DND-41 (cell line): ENCODE data around the gene SENP3.

Experiments used
- ATAC-seq: fragments of 200-7000 bp; cut with Tn5 transposase; 3 replicates; pipeline ENCODE4 v1.9.1; 2021; ENCODE audit warnings: low read depth; ENCODE audit not compliant: insufficient read depth
- DNase-seq: peaks from one replicate; pipeline ENCODE4 v3.0.0-alpha.2; 2020
- H2AFZ ChIP-seq: 2 replicates; pipeline ENCODE4 v1.6.0; 2012; ENCODE audit warnings: low read depth, low read length
- H3K27ac ChIP-seq: 2 replicates; pipeline ENCODE4 v1.5.1; 2012; ENCODE audit warnings: low read length, inconsistent platforms
- H3K27me3 ChIP-seq: fragments of 200-600 bp; sonication (generic); 2 replicates; pipeline ENCODE4 v1.6.0; 2012; ENCODE audit warnings: low read length, mild to moderate bottlenecking, inconsistent platforms; ENCODE audit not compliant: insufficient read depth, poor library complexity
- H3K36me3 ChIP-seq: 2 replicates; pipeline ENCODE4 v1.5.1; 2012; ENCODE audit warnings: low read length, inconsistent platforms; ENCODE audit not compliant: insufficient read depth
- H3K4me1 ChIP-seq: 2 replicates; pipeline ENCODE4 v1.5.1; 2012; ENCODE audit warnings: mild to moderate bottlenecking, low read length; ENCODE audit not compliant: insufficient read depth
- H3K4me2 ChIP-seq: 2 replicates; pipeline ENCODE4 v1.6.0; 2012; ENCODE audit warnings: mild to moderate bottlenecking, moderate library complexity, low read length, inconsistent platforms; ENCODE audit not compliant: insufficient read depth
- H3K4me3 ChIP-seq, 2 experiments: fragments of 200-600 bp in 1 of 2; shearing (Covaris generic) in 1 of 2; 2 replicates each; pipeline ENCODE4 v1.5.1; 2012 to 2016; ENCODE audit warnings: inconsistent platforms in 2 of 2, low read length in 2 of 2, mild to moderate bottlenecking in 2 of 2, low read depth in 1 of 2, moderate library complexity in 1 of 2
- H3K79me2 ChIP-seq: 2 replicates; pipeline ENCODE4 v1.6.0; 2012; ENCODE audit warnings: low read length, inconsistent platforms; ENCODE audit not compliant: insufficient read depth
- H3K9ac ChIP-seq: 2 replicates; pipeline ENCODE4 v1.6.0; 2012; ENCODE audit warnings: low read depth, mild to moderate bottlenecking, inconsistent platforms, low read length, moderate library complexity
- H3K9me3 ChIP-seq: 2 replicates; pipeline ENCODE4 v1.5.1; 2012; ENCODE audit warnings: low read length, moderate library complexity, mild to moderate bottlenecking, inconsistent platforms; ENCODE audit not compliant: insufficient read depth, severe bottlenecking
- H4K20me1 ChIP-seq: 2 replicates; pipeline ENCODE4 v1.6.0; 2012; ENCODE audit warnings: low read length; ENCODE audit not compliant: insufficient read depth
- EZH2 ChIP-seq: IDR thresholded peaks from 3 replicates; pipeline ENCODE4 v1.6.1; 2012; ENCODE audit warnings: borderline replicate concordance, low read depth, mild to moderate bottlenecking, moderate library complexity, low read length, inconsistent platforms; ENCODE audit not compliant: severe bottlenecking
- TF ChIP-seq, protein P1 (sequence below): IDR thresholded peaks from 2 replicates; pipeline ENCODE4 v1.5.1; 2012; ENCODE audit warnings: borderline replicate concordance, low read length, moderate library complexity, mild to moderate bottlenecking; ENCODE audit not compliant: poor library complexity, severe bottlenecking; ENCODE audit errors: extremely low read depth

Gene SENP3

GRCh38 chr17:7577327-7578199 is 15.8 kb downstream of the SENP3 start:
- H3K27me3 ChIP-seq = no peaks in the 10 kb centered on the region
- H3K79me2 ChIP-seq = peaks cover 72% of the 10 kb centered on the region
- no peak overlapping the region for H3K4me3 ChIP-seq
- DNase-seq (no peak), ATAC-seq (no peak)
- H3K36me3 ChIP-seq = peaks cover 84% of the 10 kb centered on the region
- H3K4me2 ChIP-seq = peak overlapping the region; percentile 7; the same call in 1 of the 2 replicates
- H3K9ac ChIP-seq = no peak overlapping the region
- peaks cover 61% of the 10 kb centered on the region for H3K4me1 ChIP-seq
- TF ChIP-seq, protein P1, sequence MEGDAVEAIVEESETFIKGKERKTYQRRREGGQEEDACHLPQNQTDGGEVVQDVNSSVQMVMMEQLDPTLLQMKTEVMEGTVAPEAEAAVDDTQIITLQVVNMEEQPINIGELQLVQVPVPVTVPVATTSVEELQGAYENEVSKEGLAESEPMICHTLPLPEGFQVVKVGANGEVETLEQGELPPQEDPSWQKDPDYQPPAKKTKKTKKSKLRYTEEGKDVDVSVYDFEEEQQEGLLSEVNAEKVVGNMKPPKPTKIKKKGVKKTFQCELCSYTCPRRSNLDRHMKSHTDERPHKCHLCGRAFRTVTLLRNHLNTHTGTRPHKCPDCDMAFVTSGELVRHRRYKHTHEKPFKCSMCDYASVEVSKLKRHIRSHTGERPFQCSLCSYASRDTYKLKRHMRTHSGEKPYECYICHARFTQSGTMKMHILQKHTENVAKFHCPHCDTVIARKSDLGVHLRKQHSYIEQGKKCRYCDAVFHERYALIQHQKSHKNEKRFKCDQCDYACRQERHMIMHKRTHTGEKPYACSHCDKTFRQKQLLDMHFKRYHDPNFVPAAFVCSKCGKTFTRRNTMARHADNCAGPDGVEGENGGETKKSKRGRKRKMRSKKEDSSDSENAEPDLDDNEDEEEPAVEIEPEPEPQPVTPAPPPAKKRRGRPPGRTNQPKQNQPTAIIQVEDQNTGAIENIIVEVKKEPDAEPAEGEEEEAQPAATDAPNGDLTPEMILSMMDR = no peak
- no peak for TF ChIP-seq EZH2
- H2AFZ ChIP-seq = no peak overlapping the region
- no peak overlapping the region for H3K27ac ChIP-seq
- peaks cover 65% of the 10 kb centered on the region for H4K20me1 ChIP-seq
- no peaks in the 10 kb centered on the region for H3K9me3 ChIP-seq

GRCh38 chr17:7579001-7579833 is 17.5 kb downstream of the SENP3 start, which contains the start of gene CD68:
Gene CD68 (plus strand): TSS chr17:7579638. CDS start chr17:7579678, 40 bp downstream.
- Histone ChIP-seq H4K20me1 (peaks cover 52% of the 10 kb centered on the region), H3K27ac (peak within 1 kb of the TSS; percentile 69), H3K9ac (peak within 1 kb of the TSS; percentile 34), H3K79me2 (peaks cover 67% of the 10 kb centered on the region), H2AFZ (no peak within 1 kb of the TSS), H3K4me2 (peak within 1 kb of the TSS; percentile 34; the same call in 1 of the 2 replicates), H3K4me3 (no peak within 1 kb of the TSS), H3K4me1 (peaks cover 67% of the 10 kb centered on the region), H3K9me3 (no peaks in the 10 kb centered on the region), H3K27me3 (no peaks in the 10 kb centered on the region), H3K36me3 (peaks cover 74% of the 10 kb centered on the region)
- TF ChIP-seq EZH2 = no peak
- TF ChIP-seq, protein P1 = no peak
- peak; percentile 63 for ATAC-seq
- DNase-seq = peak; percentile 75

GRCh38 chr17:7579834-7580603 is 18.3 kb downstream of the SENP3 start:
- Histone ChIP-seq H3K4me3 (no peak overlapping the region), H3K27ac (peak overlapping the region; percentile 69), H3K4me1 (peaks cover 67% of the 10 kb centered on the region), H3K4me2 (no peak overlapping the region), H3K9me3 (no peaks in the 10 kb centered on the region), H3K9ac (peak overlapping the region; percentile 34), H3K36me3 (peaks cover 66% of the 10 kb centered on the region), H2AFZ (no peak overlapping the region), H3K27me3 (no peaks in the 10 kb centered on the region), H4K20me1 (peaks cover 44% of the 10 kb centered on the region), H3K79me2 (peaks cover 67% of the 10 kb centered on the region)
- ATAC-seq = no peak; the same call in 1 of the 3 replicates
- peak; percentile 61 for DNase-seq
- TF ChIP-seq, protein P1 = no peak
- no peak for TF ChIP-seq EZH2
